A549 (cell line): ENCODE measurements around the gene CYP24A1. TPM values are rescaled to one million over a fixed set of nuclear protein-coding genes. Genes with fewer than 3 reads are reported as not detected.
A peak's percentile ranks its signal among the peaks of the same experiment; 100 is the strongest.

Experiments used
- CBX8 ChIP-seq: fragments of 200-600 bp; sonication (generic); IDR thresholded peaks from 2 replicates; pipeline ENCODE4 v1.6.1; 2016
- CEBPB ChIP-seq, 2 experiments: fragments of >200 bp in 1 of 2; sonication (Bioruptor Twin) in 1 of 2; formaldehyde crosslinking in 1 of 2; IDR thresholded peaks; 2 replicates each; pipeline ENCODE4 v1.6.1; 2012 to 2016
- CHD2 ChIP-seq: fragments of 150-350 bp; IDR thresholded peaks from 2 replicates; pipeline ENCODE4 v1.6.1; 2014; ENCODE audit warnings: low read length; ENCODE audit not compliant: partially characterized antibody
- CTCF ChIP-seq: fragments of >200 bp; sonication (Bioruptor Twin); formaldehyde crosslinking; IDR thresholded peaks from 3 replicates; pipeline ENCODE4 v1.5.1; 2016
- EHF ChIP-seq: fragments of 250-450 bp; sonication (Bioruptor Pico); IDR thresholded peaks from 2 replicates; pipeline ENCODE4 v1.5.0; 2020; ENCODE audit warnings: mild to moderate bottlenecking
- EHMT2 ChIP-seq: fragments of 200-600 bp; sonication (generic); IDR thresholded peaks from 2 replicates; pipeline ENCODE4 v1.6.1; 2016; ENCODE audit warnings: antibody characterized with exemption, low read depth, mild to moderate bottlenecking, moderate library complexity
- EP300 ChIP-seq, 2 experiments: fragments of >200 bp; sonication (Bioruptor Twin); formaldehyde crosslinking; IDR thresholded peaks; 2 replicates in 1 of 2; 3 replicates in 1 of 2; pipeline ENCODE4 v1.6.1; 2016 to 2017
- FOSL2 ChIP-seq, 2 experiments: fragments of 450-650 bp in 1 of 2; fragments of >200 bp in 1 of 2; sonication (Bioruptor Twin) in 1 of 2; formaldehyde crosslinking; IDR thresholded peaks; 2 replicates each; pipeline versions ENCODE4 v1.5.0 to v1.6.1; 2016 to 2020; ENCODE audit warnings: mild to moderate bottlenecking in 1 of 2, moderate library complexity in 1 of 2
- HEYL ChIP-seq: fragments of 250-450 bp; sonication (Bioruptor Pico); IDR thresholded peaks from 2 replicates; pipeline ENCODE4 v1.8.0; 2021; ENCODE audit warnings: mild to moderate bottlenecking, moderate library complexity
- HOXA7 ChIP-seq: fragments of 250-450 bp; sonication (Bioruptor Pico); IDR thresholded peaks from 2 replicates; pipeline ENCODE4 v1.5.0; 2020; ENCODE audit warnings: mild to moderate bottlenecking, moderate library complexity
- HOXB5 ChIP-seq: fragments of 250-450 bp; sonication (Bioruptor Pico); IDR thresholded peaks from 2 replicates; pipeline ENCODE4 v1.5.0; 2020; ENCODE audit warnings: mild to moderate bottlenecking, moderate library complexity
- KDM5A ChIP-seq: fragments of 200-600 bp; sonication (generic); IDR thresholded peaks from 2 replicates; pipeline ENCODE4 v1.6.1; 2016; ENCODE audit warnings: antibody characterized with exemption, mild to moderate bottlenecking
- MAFK ChIP-seq: fragments of 450-650 bp; IDR thresholded peaks from 2 replicates; pipeline ENCODE4 v1.6.1; 2014; ENCODE audit not compliant: partially characterized antibody
- NFE2L2 ChIP-seq: fragments of 150-350 bp; conservative IDR thresholded peaks from 2 replicates; pipeline ENCODE4 v1.6.1; 2014; ENCODE audit warnings: low read length
- NPAS2 ChIP-seq: fragments of 250-450 bp; sonication (Bioruptor Pico); IDR thresholded peaks from 2 replicates; pipeline ENCODE4 v1.8.0; 2022; ENCODE audit warnings: mild to moderate bottlenecking, moderate library complexity, borderline replicate concordance
- PHF8 ChIP-seq: fragments of 200-600 bp; sonication (generic); IDR thresholded peaks from 2 replicates; pipeline ENCODE4 v1.6.1; 2016; ENCODE audit warnings: low read depth, mild to moderate bottlenecking, antibody characterized with exemption, moderate library complexity, borderline replicate concordance
- POLR2AphosphoS2 ChIP-seq: conservative IDR thresholded peaks from 2 replicates; pipeline ENCODE4 v1.6.1; 2012; ENCODE audit warnings: low read length, improper control_type of control experiment, inconsistent platforms
- RAD21 ChIP-seq, 2 experiments: fragments of >200 bp in 1 of 2; sonication (Bioruptor Twin) in 1 of 2; formaldehyde crosslinking in 1 of 2; IDR thresholded peaks in 1 of 2; conservative IDR thresholded peaks in 1 of 2; 2 replicates in 1 of 2; 3 replicates in 1 of 2; pipeline ENCODE4 v1.6.1; 2012 to 2018; ENCODE audit warnings: inconsistent platforms in 1 of 2
- RARB ChIP-seq: fragments of 250-450 bp; sonication (Bioruptor Pico); IDR thresholded peaks from 2 replicates; pipeline ENCODE4 v1.8.0; 2021; ENCODE audit warnings: mild to moderate bottlenecking, moderate library complexity
- REST ChIP-seq: fragments of 200-600 bp; sonication (generic); IDR thresholded peaks from 2 replicates; pipeline ENCODE4 v1.6.1; 2016; ENCODE audit warnings: antibody characterized with exemption, mild to moderate bottlenecking, moderate library complexity
- RFX5 ChIP-seq: fragments of 450-650 bp; IDR thresholded peaks from 2 replicates; pipeline ENCODE4 v1.7.1; 2014; ENCODE audit warnings: antibody characterized with exemption, mild to moderate bottlenecking, moderate library complexity
- RNF2 ChIP-seq: fragments of 200-600 bp; sonication (generic); IDR thresholded peaks from 2 replicates; pipeline ENCODE4 v1.6.1; 2016; ENCODE audit warnings: low read depth, mild to moderate bottlenecking, antibody characterized with exemption, moderate library complexity, borderline replicate concordance
- TFCP2L1 ChIP-seq: fragments of 250-450 bp; sonication (Bioruptor Pico); IDR thresholded peaks from 2 replicates; pipeline ENCODE4 v1.5.0; 2021; ENCODE audit warnings: mild to moderate bottlenecking
- TP53 ChIP-seq: fragments of 250-450 bp; sonication (Bioruptor Pico); IDR thresholded peaks from 2 replicates; pipeline ENCODE4 v1.5.0; 2021; ENCODE audit warnings: mild to moderate bottlenecking, moderate library complexity
- ZC3H11A ChIP-seq: fragments of 450-650 bp; IDR thresholded peaks from 2 replicates; pipeline ENCODE4 v1.6.1; 2014; ENCODE audit warnings: antibody characterized with exemption, mild to moderate bottlenecking
- ZNF302 ChIP-seq: fragments of 250-450 bp; sonication (Bioruptor Pico); IDR thresholded peaks from 2 replicates; pipeline ENCODE4 v1.9.0; 2021; ENCODE audit warnings: inconsistent platforms, mild to moderate bottlenecking, moderate library complexity
- ZSCAN20 ChIP-seq: fragments of 250-450 bp; sonication (Bioruptor Pico); IDR thresholded peaks from 2 replicates; pipeline ENCODE4 v1.8.0; 2022; ENCODE audit warnings: mild to moderate bottlenecking, moderate library complexity
- polyA plus RNA-seq, 4 experiments: library from polyadenylated mRNA; depleted of rRNA in 3 of 4; stranded (reverse); fragments of >200 nt; fragmentation: RNase III in 1 of 4; extraction: RNeasy Plus Mini Kit Qiagen cat#74134 plus additional on column Dnase treatment in 1 of 4; gene quantifications; 2 replicates in 3 of 4; 3 replicates in 1 of 4; pipeline ENCODE4 v1.2.3, GENCODE V29; 2011 to 2017
- TF ChIP-seq, protein P1 (sequence below): fragments of 250-450 bp; sonication (Bioruptor Pico); IDR thresholded peaks from 2 replicates; pipeline ENCODE4 v1.5.0; 2021; ENCODE audit warnings: mild to moderate bottlenecking, moderate library complexity, borderline replicate concordance
- TF ChIP-seq, protein P2 (sequence below): fragments of 450-650 bp; IDR thresholded peaks from 2 replicates; pipeline ENCODE4 v1.6.1; 2014; ENCODE audit warnings: antibody characterized with exemption
- TF ChIP-seq, protein P3 (sequence below): IDR thresholded peaks from 2 replicates; pipeline ENCODE4 v1.6.1; 2012
- TF ChIP-seq, protein P4 (sequence below): IDR thresholded peaks from 2 replicates; pipeline ENCODE4 v1.6.1; 2012

The CYP24A1 gene
- polyA plus RNA-seq, 2 of the 4 experiments (the other 2 are of a cell fraction): 722 to 1,617 TPM

DNA sequence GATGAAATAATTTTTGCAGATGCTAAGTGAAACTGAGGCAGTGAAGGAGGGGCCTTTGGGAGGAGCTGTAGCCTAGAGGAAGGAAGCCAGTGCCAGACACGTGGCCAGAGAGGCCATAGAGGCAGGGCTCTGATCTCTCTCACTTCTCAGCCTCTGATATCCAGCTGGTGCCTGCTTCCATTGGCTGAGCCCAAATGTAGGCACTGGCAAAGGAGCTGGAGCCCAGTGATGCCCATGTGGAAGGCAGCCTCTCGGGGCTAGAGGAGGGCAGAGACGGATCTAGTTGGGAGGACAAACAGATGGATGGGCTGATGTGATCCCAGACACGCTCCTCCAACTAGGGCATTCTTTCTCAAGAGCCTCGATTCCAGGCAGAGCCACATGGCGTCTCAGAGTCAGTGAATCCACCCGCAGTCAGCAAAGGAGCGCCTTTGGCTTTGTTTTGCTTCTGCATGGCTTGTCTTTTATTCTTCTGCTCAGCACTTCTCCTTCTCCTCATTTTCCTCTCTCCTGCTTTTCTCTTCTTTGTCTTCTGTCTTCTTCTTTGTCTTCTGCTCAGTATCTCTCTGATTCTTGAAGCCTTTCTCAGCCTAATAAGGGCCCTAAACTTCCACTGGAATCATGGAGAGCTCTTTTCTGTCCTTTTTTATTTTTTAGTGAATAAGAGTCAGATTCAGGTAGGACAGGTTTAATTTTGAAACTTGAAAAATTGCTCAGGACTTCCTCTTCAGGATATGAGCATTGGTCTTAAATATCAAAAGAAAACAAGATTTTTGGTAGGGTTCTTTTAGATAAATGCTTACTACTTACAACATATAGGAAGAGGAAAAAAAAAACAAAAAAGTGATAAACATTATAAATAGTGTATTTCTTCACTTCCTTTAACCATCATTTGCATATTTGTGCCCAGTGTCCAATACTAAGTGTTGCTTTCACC is 41.8 kb downstream of the CYP24A1 start (continued):
- TF ChIP-seq, protein P1, sequence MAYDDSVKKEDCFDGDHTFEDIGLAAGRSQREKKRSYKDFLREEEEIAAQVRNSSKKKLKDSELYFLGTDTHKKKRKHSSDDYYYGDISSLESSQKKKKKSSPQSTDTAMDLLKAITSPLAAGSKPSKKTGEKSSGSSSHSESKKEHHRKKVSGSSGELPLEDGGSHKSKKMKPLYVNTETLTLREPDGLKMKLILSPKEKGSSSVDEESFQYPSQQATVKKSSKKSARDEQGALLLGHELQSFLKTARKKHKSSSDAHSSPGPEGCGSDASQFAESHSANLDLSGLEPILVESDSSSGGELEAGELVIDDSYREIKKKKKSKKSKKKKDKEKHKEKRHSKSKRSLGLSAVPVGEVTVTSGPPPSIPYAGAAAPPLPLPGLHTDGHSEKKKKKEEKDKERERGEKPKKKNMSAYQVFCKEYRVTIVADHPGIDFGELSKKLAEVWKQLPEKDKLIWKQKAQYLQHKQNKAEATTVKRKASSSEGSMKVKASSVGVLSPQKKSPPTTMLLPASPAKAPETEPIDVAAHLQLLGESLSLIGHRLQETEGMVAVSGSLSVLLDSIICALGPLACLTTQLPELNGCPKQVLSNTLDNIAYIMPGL (CRISPR knock-in tag): no peak
- TF ChIP-seq ZSCAN20 (CRISPR knock-in tag) (peak; percentile 66), TFCP2L1 (no peak), ZC3H11A (no peak), PHF8 (no peak), RAD21 (conservative IDR thresholded peaks at IDR 0.05 in 1 of 2, IDR thresholded peaks at IDR 0.05 in 1 of 2) (no peak), RARB (CRISPR knock-in tag) (no peak), EHMT2 (no peak), HEYL (no peak), HOXA7 (peak; percentile 90), HOXB5 (CRISPR knock-in tag) (0 out of 2 replicates have a peak, but pooled peaks have one; percentile 9), NPAS2 (CRISPR knock-in tag) (no peak), NFE2L2 (no peak), RFX5 (no peak), CTCF (no peak), FOSL2 (IDR thresholded peaks at IDR 0.05) (no peak), FOSL2 (CRISPR knock-in tag; IDR thresholded peaks at IDR 0.05) (no peak), REST (no peak), EP300 (IDR thresholded peaks at IDR 0.05) (no peak), CHD2 (no peak), MAFK (peak; percentile 80), EHF (CRISPR knock-in tag) (no peak; the same call in 1 of the 2 replicates), ZNF302 (peak; percentile 76; the same call in 1 of the 2 replicates), CBX8 (no peak), RNF2 (no peak), TP53 (CRISPR knock-in tag) (peak; percentile 60; the same call in 1 of the 2 replicates), POLR2AphosphoS2 (no peak), KDM5A (no peak), CEBPB (IDR thresholded peaks at IDR 0.05) (no peak)
- TF ChIP-seq, protein P2, sequence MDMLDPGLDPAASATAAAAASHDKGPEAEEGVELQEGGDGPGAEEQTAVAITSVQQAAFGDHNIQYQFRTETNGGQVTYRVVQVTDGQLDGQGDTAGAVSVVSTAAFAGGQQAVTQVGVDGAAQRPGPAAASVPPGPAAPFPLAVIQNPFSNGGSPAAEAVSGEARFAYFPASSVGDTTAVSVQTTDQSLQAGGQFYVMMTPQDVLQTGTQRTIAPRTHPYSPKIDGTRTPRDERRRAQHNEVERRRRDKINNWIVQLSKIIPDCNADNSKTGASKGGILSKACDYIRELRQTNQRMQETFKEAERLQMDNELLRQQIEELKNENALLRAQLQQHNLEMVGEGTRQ: no peak
- TF ChIP-seq, protein P3, sequence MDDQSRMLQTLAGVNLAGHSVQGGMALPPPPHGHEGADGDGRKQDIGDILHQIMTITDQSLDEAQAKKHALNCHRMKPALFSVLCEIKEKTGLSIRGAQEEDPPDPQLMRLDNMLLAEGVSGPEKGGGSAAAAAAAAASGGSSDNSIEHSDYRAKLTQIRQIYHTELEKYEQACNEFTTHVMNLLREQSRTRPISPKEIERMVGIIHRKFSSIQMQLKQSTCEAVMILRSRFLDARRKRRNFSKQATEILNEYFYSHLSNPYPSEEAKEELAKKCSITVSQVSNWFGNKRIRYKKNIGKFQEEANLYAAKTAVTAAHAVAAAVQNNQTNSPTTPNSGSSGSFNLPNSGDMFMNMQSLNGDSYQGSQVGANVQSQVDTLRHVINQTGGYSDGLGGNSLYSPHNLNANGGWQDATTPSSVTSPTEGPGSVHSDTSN: no peak
- TF ChIP-seq, protein P4, sequence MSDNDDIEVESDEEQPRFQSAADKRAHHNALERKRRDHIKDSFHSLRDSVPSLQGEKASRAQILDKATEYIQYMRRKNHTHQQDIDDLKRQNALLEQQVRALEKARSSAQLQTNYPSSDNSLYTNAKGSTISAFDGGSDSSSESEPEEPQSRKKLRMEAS: peak; percentile 22; the same call in 1 of the 2 replicates
